ENCODE results near the gene MYBPH. TPM values are rescaled to one million over a fixed set of nuclear protein-coding genes. Genes with fewer than 3 reads are reported as not detected.

MYBPH gene
- total RNA-seq, 1 experiment from 2014 or later, result not detected

- intact Hi-C loops (cut with micrococcal nuclease), result no loop called here
- Mint-ChIP-seq H3K27ac (ENCODE audit: low read depth, unreplicated experiment) (no peak overlapping the region), H3K36me3 (ENCODE audit: insufficient read depth, unreplicated experiment) (no peaks in the 10 kb centered on the region), H3K9me3 (ENCODE audit: unreplicated experiment) (no peaks in the 10 kb centered on the region), H3K4me3 (ENCODE audit: unreplicated experiment) (no peak overlapping the region), H3K4me1 (ENCODE audit: insufficient read depth, unreplicated experiment) (peaks cover under 1% of the 10 kb centered on the region), H3K27me3 (ENCODE audit: insufficient read depth, unreplicated experiment) (no peaks in the 10 kb centered on the region)
- no TSS peak for BruUV-seq (replicated peaks)
- CTCF ChIA-PET, result interaction anchor here (0.5 to 7.4 kb wide), 9 partner anchors 13 to 556 kb away, joined by 3 to 50 read pairs (median 17); partner anchors contain the start of gene ADORA1
- TF ChIP-seq CTCF (IDR thresholded peaks at IDR 0.05; ENCODE audit: unreplicated experiment), result no peak
- POLR2A ChIA-PET, result interaction anchor here (1.6 kb wide), 1 partner anchor 14 kb away, joined by 3 read pairs; no protein-coding TSS in a partner anchor
- no peak for DNase-seq (ENCODE audit: unreplicated experiment)
Observed at GRCh38 chr1:203146537-203146936, 29.1 kb downstream of the MYBPH start.

GRCh38 chr1:203146042-203146369 is 29.6 kb downstream of the MYBPH start:
- H3K36me3 Mint-ChIP-seq (ENCODE audit: insufficient read depth, unreplicated experiment), result no peaks in the 10 kb centered on the region
- no peak overlapping the region for H3K27ac Mint-ChIP-seq (ENCODE audit: low read depth, unreplicated experiment)
- CTCF ChIA-PET, result interaction anchor here (0.5 to 7.4 kb wide), 8 partner anchors 8 to 345 kb away, joined by 3 to 50 read pairs (median 25); partner anchors contain the start of gene ADORA1

DNA sequence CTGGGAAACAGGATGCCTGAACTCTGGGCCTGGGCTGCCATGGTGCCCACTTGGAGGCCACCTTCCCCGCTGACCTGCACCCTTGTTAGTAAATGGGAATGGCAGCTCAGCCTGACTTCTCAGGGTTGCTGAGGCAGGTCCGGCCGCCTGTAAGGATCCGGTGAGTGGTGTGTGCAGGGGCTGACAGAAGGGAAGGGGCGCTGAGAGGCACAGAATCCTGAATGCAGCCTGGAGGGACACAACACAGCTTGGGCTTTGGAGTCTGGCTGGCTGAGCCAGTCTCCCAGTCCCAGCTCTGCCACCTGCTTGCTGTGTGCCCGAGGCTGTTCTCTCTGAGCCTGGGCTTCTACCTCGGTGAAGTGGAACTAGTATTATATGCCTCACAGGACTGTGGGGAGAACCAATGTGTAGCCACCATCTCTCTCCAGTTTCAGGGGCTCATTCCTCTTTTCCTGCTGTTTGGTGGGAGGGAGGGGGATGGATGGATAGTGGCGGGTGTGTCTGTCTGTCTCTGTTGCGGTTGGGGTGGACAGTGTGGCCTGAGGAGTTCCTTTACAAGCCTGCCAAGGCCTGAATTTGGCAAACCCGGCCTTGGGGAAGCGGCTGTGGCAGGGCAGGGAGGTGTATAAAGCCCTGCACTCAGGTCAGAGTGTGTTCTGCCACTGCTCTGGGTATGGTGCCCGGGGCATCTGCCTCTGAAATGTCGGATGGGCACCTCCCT is 30.1 kb downstream of the MYBPH start:
- no peaks in the 10 kb centered on the region for H3K4me1 Mint-ChIP-seq (ENCODE audit: insufficient read depth, unreplicated experiment)
- TF ChIP-seq CTCF (IDR thresholded peaks at IDR 0.05; ENCODE audit: unreplicated experiment), result no peak
- no peak overlapping the region for H3K4me3 Mint-ChIP-seq (ENCODE audit: unreplicated experiment)
- ChIA-PET POLR2A (no interaction called here), CTCF (interaction anchor here (0.6 to 7.4 kb wide), 7 partner anchors 9 to 106 kb away, joined by 3 to 38 read pairs (median 5); partner anchors contain the start of gene MYBPH)
- H3K27ac Mint-ChIP-seq (ENCODE audit: low read depth, unreplicated experiment), result no peak overlapping the region
- no peak for DNase-seq (ENCODE audit: unreplicated experiment)
- BruUV-seq (replicated peaks), result no TSS peak
- H3K36me3 Mint-ChIP-seq (ENCODE audit: insufficient read depth, unreplicated experiment), result no peaks in the 10 kb centered on the region
- no peaks in the 10 kb centered on the region for H3K27me3 Mint-ChIP-seq (ENCODE audit: insufficient read depth, unreplicated experiment)
- H3K9me3 Mint-ChIP-seq (ENCODE audit: unreplicated experiment), result no peaks in the 10 kb centered on the region
- intact Hi-C loops (cut with micrococcal nuclease), result no loop called here

More at GRCh38 chr1:203146042-203146369, 29.6 kb downstream of the MYBPH start:
- intact Hi-C loops (cut with micrococcal nuclease), result no loop called here
- H3K4me1 Mint-ChIP-seq (ENCODE audit: insufficient read depth, unreplicated experiment), result no peaks in the 10 kb centered on the region
- no peak overlapping the region for H3K4me3 Mint-ChIP-seq (ENCODE audit: unreplicated experiment)
- POLR2A ChIA-PET, result no interaction called here
- no TSS peak for BruUV-seq (replicated peaks)
- H3K9me3 Mint-ChIP-seq (ENCODE audit: unreplicated experiment), result no peaks in the 10 kb centered on the region
- H3K27me3 Mint-ChIP-seq (ENCODE audit: insufficient read depth, unreplicated experiment), result no peaks in the 10 kb centered on the region
- no peak for DNase-seq (ENCODE audit: unreplicated experiment)
- TF ChIP-seq CTCF (IDR thresholded peaks at IDR 0.05; ENCODE audit: unreplicated experiment), result no peak

- ChIA-PET POLR2A (no interaction called here), CTCF (interaction anchor here (0.9 to 4.5 kb wide), 9 partner anchors 11 to 73 kb away, joined by 3 to 33 read pairs (median 5); partner anchors contain the start of gene MYBPH)
- Mint-ChIP-seq H3K27me3 (ENCODE audit: insufficient read depth, unreplicated experiment) (no peaks in the 10 kb centered on the region), H3K36me3 (ENCODE audit: insufficient read depth, unreplicated experiment) (no peaks in the 10 kb centered on the region), H3K4me3 (ENCODE audit: unreplicated experiment) (no peak overlapping the region), H3K4me1 (ENCODE audit: insufficient read depth, unreplicated experiment) (no peaks in the 10 kb centered on the region), H3K9me3 (ENCODE audit: unreplicated experiment) (no peaks in the 10 kb centered on the region), H3K27ac (ENCODE audit: low read depth, unreplicated experiment) (no peak overlapping the region)
- no peak for TF ChIP-seq CTCF (IDR thresholded peaks at IDR 0.05; ENCODE audit: unreplicated experiment)
- no TSS peak for BruUV-seq (replicated peaks)
- no peak for DNase-seq (ENCODE audit: unreplicated experiment)
- intact Hi-C loops (cut with micrococcal nuclease), result no loop called here
Observed at GRCh38 chr1:203144661-203145060, 31.0 kb downstream of the MYBPH start.
